IPS-18a (cell line): ENCODE results near the gene PPP1R15A.
A peak's percentile ranks its signal among the peaks of the same experiment; 100 is the strongest.
"Not testable (repeated sequence)": the region's sequence is repeated elsewhere in the genome, so short reads cannot be mapped to it uniquely, and the experiment has no call there.

Experiments used
- H3K27ac ChIP-seq: one replicate; pipeline ENCODE4 v1.5.1; 2013; ENCODE audit warnings: low read length
- H3K27me3 ChIP-seq: one replicate; pipeline ENCODE4 v1.6.1; 2013; ENCODE audit warnings: mild to moderate bottlenecking, low read length; ENCODE audit not compliant: control insufficient read depth, insufficient read depth
- H3K36me3 ChIP-seq: one replicate; pipeline ENCODE4 v1.6.1; 2013; ENCODE audit warnings: low read depth, low read length; ENCODE audit not compliant: control insufficient read depth
- H3K4me1 ChIP-seq: one replicate; pipeline ENCODE4 v1.6.1; 2013; ENCODE audit warnings: low read depth, low read length; ENCODE audit not compliant: control insufficient read depth
- H3K4me3 ChIP-seq: one replicate; pipeline ENCODE4 v1.5.1; 2013; ENCODE audit warnings: low read length
- H3K9ac ChIP-seq: one replicate; pipeline ENCODE4 v1.6.1; 2013; ENCODE audit warnings: mild to moderate bottlenecking, low read length, moderate library complexity
- H3K9me3 ChIP-seq: one replicate; pipeline ENCODE4 v1.6.1; 2013; ENCODE audit warnings: low read depth, low read length; ENCODE audit not compliant: control insufficient read depth

PPP1R15A gene

GRCh38 chr19:48859711-48860572, 12.3 kb upstream of the PPP1R15A start:
- H3K27me3 ChIP-seq, result no peaks in the 10 kb centered on the region
- peaks cover 2% of the 10 kb centered on the region for H3K36me3 ChIP-seq
- no peaks in the 10 kb centered on the region for H3K9me3 ChIP-seq
- no peak overlapping the region for H3K4me3 ChIP-seq
- H3K27ac ChIP-seq, result no peak overlapping the region
- no peak overlapping the region for H3K9ac ChIP-seq
- no peaks in the 10 kb centered on the region for H3K4me1 ChIP-seq

GRCh38 chr19:48861313-48861712, 10.9 kb upstream of the PPP1R15A start:
- H3K9ac ChIP-seq, result no peak overlapping the region
- H3K4me1 ChIP-seq, result no peaks in the 10 kb centered on the region
- H3K4me3 ChIP-seq, result no peak overlapping the region
- H3K9me3 ChIP-seq, result no peaks in the 10 kb centered on the region
- H3K27ac ChIP-seq, result no peak overlapping the region
- no peaks in the 10 kb centered on the region for H3K27me3 ChIP-seq
- peaks cover 2% of the 10 kb centered on the region for H3K36me3 ChIP-seq

- no peak overlapping the region for H3K27ac ChIP-seq
- no peak overlapping the region for H3K9ac ChIP-seq
- H3K4me3 ChIP-seq, result no peak overlapping the region
- H3K36me3 ChIP-seq, result peaks cover 2% of the 10 kb centered on the region
- H3K4me1 ChIP-seq, result peaks cover 4% of the 10 kb centered on the region
- no peaks in the 10 kb centered on the region for H3K9me3 ChIP-seq
- H3K27me3 ChIP-seq, result no peaks in the 10 kb centered on the region
Observed at GRCh38 chr19:48862827-48863226, 9.4 kb upstream of the PPP1R15A start.

- Histone ChIP-seq H3K9me3 (no peaks in the 10 kb centered on the region), H3K4me3 (no peak overlapping the region), H3K9ac (no peak overlapping the region), H3K27ac (no peak overlapping the region), H3K4me1 (peaks cover 16% of the 10 kb centered on the region), H3K36me3 (peaks cover 2% of the 10 kb centered on the region), H3K27me3 (no peaks in the 10 kb centered on the region)
Observed at GRCh38 chr19:48866692-48867091, 5.5 kb upstream of the PPP1R15A start.

GRCh38 chr19:48867123-48867745, 5.0 kb upstream of the PPP1R15A start:
- Histone ChIP-seq H3K36me3 (peaks cover 2% of the 10 kb centered on the region), H3K27me3 (no peaks in the 10 kb centered on the region), H3K27ac (no peak overlapping the region), H3K4me1 (peaks cover 16% of the 10 kb centered on the region), H3K9ac (no peak overlapping the region), H3K9me3 (no peaks in the 10 kb centered on the region), H3K4me3 (peak overlapping the region; percentile 60)

GRCh38 chr19:48867746-48868113, 4.5 kb upstream of the PPP1R15A start:
- Histone ChIP-seq H3K9ac (peak overlapping the region; percentile 57), H3K4me3 (peak overlapping the region; percentile 60), H3K27ac (no peak overlapping the region), H3K9me3 (no peaks in the 10 kb centered on the region), H3K36me3 (peaks cover 2% of the 10 kb centered on the region), H3K27me3 (no peaks in the 10 kb centered on the region), H3K4me1 (peaks cover 16% of the 10 kb centered on the region)

- peaks cover 20% of the 10 kb centered on the region for H3K4me1 ChIP-seq
- H3K9me3 ChIP-seq, result no peaks in the 10 kb centered on the region
- peaks cover 3% of the 10 kb centered on the region for H3K36me3 ChIP-seq
- H3K9ac ChIP-seq, result peak within 1 kb of the TSS; percentile 57
- no peaks in the 10 kb centered on the region for H3K27me3 ChIP-seq
- peak within 1 kb of the TSS; percentile 60 for H3K4me3 ChIP-seq
- H3K27ac ChIP-seq, result no peak within 1 kb of the TSS
Observed at GRCh38 chr19:48868114-48868886, 3.9 kb upstream of the PPP1R15A start, which contains the start of gene PLEKHA4. TSS of gene PLEKHA4 (minus strand) at chr19:48868617. CDS start at chr19:48867620, 997 bp downstream.

- Histone ChIP-seq H3K27me3 (no peaks in the 10 kb centered on the region), H3K36me3 (peaks cover 18% of the 10 kb centered on the region), H3K4me1 (peaks cover 22% of the 10 kb centered on the region), H3K9me3 (no peaks in the 10 kb centered on the region), H3K4me3 (no peak overlapping the region), H3K27ac (no peak overlapping the region), H3K9ac (no peak overlapping the region)
Observed at GRCh38 chr19:48870048-48870447, 2.2 kb upstream of the PPP1R15A start.

- Histone ChIP-seq H3K4me1 (peaks cover 22% of the 10 kb centered on the region), H3K36me3 (peaks cover 29% of the 10 kb centered on the region)
- not testable (repeated sequence) for H3K4me3 ChIP-seq, H3K27me3 ChIP-seq, H3K9ac ChIP-seq, H3K27ac ChIP-seq, H3K9me3 ChIP-seq
Observed at GRCh38 chr19:48871471-48872181, 595 bp upstream of the PPP1R15A start.

GRCh38 chr19:48872884-48873475, 759 bp downstream of the PPP1R15A start:
- Histone ChIP-seq H3K9me3 (no peaks in the 10 kb centered on the region), H3K4me3 (peak overlapping the region; percentile 87), H3K27me3 (no peaks in the 10 kb centered on the region), H3K36me3 (peaks cover 29% of the 10 kb centered on the region), H3K27ac (peak overlapping the region; percentile 96), H3K4me1 (peaks cover 17% of the 10 kb centered on the region), H3K9ac (peak overlapping the region; percentile 100)
